PFSK-1 (cell line): Measurements from ENCODE around the gene FSCB.

ENCODE experiments used
- FOXP2 ChIP-seq: optimal IDR thresholded peaks from 2 replicates; pipeline ENCODE3; 2011; ENCODE audit warnings: borderline replicate concordance, control low read depth, inconsistent platforms; ENCODE audit not compliant: insufficient read depth; ENCODE audit errors: extremely low read length, extremely low read depth
- POLR2AphosphoS5 ChIP-seq: IDR thresholded peaks from 2 replicates; pipeline ENCODE4 v1.6.1; 2012; ENCODE audit warnings: low read depth, mild to moderate bottlenecking, control low read depth, low read length, moderate library complexity
- REST ChIP-seq, 2 experiments: IDR thresholded peaks; 2 replicates each; pipeline versions ENCODE4 v1.6.1 to v1.8.0; 2011 to 2012; ENCODE audit warnings: low read depth in 2 of 2, low read length in 2 of 2, control low read depth in 1 of 2, inconsistent platforms in 1 of 2, mild to moderate bottlenecking in 1 of 2, moderate library complexity in 1 of 2; ENCODE audit not compliant: insufficient read depth in 1 of 2
- SIN3A ChIP-seq: IDR thresholded peaks from 2 replicates; pipeline ENCODE4 v1.6.1; 2012; ENCODE audit warnings: mild to moderate bottlenecking, low read length, moderate library complexity, borderline replicate concordance; ENCODE audit not compliant: insufficient read depth
- TAF1 ChIP-seq: IDR thresholded peaks from 2 replicates; pipeline ENCODE4 v1.6.1; 2012; ENCODE audit warnings: low read length, control low read depth, borderline replicate concordance; ENCODE audit not compliant: insufficient read depth

The FSCB gene

GRCh38 chr14:44494137-44494536 is 12.9 kb downstream of the FSCB start:
- no peak for TF ChIP-seq TAF1
- TF ChIP-seq FOXP2 = no peak

GRCh38 chr14:44490966-44491365 is 16.1 kb downstream of the FSCB start:
- no peak for TF ChIP-seq SIN3A
- no peak for TF ChIP-seq REST (IDR thresholded peaks at IDR 0.05; ENCODE audit: insufficient read depth in 1 of 2, low read depth in 2 of 2, low read length in 2 of 2)
- TF ChIP-seq TAF1 = no peak
- no peak for TF ChIP-seq POLR2AphosphoS5
- TF ChIP-seq FOXP2 = no peak

GRCh38 chr14:44477953-44478352 is 29.1 kb downstream of the FSCB start:
- TF ChIP-seq POLR2AphosphoS5 = no peak

GRCh38 chr14:44468771-44469170 is 38.3 kb downstream of the FSCB start:
- TF ChIP-seq FOXP2 (no peak), POLR2AphosphoS5 (no peak), SIN3A (no peak), REST (IDR thresholded peaks at IDR 0.05; ENCODE audit: insufficient read depth in 1 of 2, low read depth in 2 of 2, low read length in 2 of 2) (no peak), TAF1 (no peak)

GRCh38 chr14:44463356-44464004 is 43.6 kb downstream of the FSCB start:
- TF ChIP-seq FOXP2 (no peak), POLR2AphosphoS5 (no peak), TAF1 (no peak), REST (IDR thresholded peaks at IDR 0.05; ENCODE audit: insufficient read depth in 1 of 2, low read depth in 2 of 2, low read length in 2 of 2) (no peak), SIN3A (no peak)

GRCh38 chr14:44462381-44462780 is 44.7 kb downstream of the FSCB start:
- TF ChIP-seq SIN3A = no peak
- TF ChIP-seq POLR2AphosphoS5 = no peak
- TF ChIP-seq FOXP2 = no peak
- no peak for TF ChIP-seq REST (IDR thresholded peaks at IDR 0.05; ENCODE audit: insufficient read depth in 1 of 2, low read depth in 2 of 2, low read length in 2 of 2)
- no peak for TF ChIP-seq TAF1
